Astrocyte (in vitro differentiated cells and primary cell): ENCODE results near the gene SPATA24.

Experiments
- EZH2 ChIP-seq: IDR thresholded peaks from 2 replicates; pipeline ENCODE4 v1.6.1; 2012; ENCODE audit warnings: mild to moderate bottlenecking, low read length, inconsistent platforms; ENCODE audit not compliant: insufficient read depth
- TF ChIP-seq, protein P1 (sequence below): IDR thresholded peaks from 2 replicates; pipeline ENCODE4 v1.5.1; 2011; ENCODE audit warnings: low read depth, mild to moderate bottlenecking, inconsistent platforms, low read length, moderate library complexity; ENCODE audit not compliant: insufficient read depth

DNA sequence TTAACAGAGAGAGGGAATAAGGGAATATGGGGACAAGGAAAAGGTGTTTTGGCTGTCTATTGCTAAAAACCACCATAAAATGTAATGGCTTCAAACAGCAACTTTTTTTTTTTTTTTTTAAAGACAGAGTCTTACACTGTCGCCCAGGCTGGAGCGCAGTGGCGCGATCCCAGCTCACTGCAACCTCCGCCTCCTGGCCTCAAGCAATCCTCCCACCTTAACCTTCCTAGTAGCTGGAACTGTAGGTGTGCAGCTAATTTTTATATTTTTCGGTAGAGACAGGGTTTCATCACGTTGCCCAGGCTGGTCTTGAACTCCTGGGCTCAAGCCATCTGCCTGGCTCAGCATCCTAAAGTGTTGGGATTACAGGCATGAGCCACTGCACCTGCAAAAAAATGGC is 4.3 kb upstream of the SPATA24 start:
- TF ChIP-seq, protein P1, sequence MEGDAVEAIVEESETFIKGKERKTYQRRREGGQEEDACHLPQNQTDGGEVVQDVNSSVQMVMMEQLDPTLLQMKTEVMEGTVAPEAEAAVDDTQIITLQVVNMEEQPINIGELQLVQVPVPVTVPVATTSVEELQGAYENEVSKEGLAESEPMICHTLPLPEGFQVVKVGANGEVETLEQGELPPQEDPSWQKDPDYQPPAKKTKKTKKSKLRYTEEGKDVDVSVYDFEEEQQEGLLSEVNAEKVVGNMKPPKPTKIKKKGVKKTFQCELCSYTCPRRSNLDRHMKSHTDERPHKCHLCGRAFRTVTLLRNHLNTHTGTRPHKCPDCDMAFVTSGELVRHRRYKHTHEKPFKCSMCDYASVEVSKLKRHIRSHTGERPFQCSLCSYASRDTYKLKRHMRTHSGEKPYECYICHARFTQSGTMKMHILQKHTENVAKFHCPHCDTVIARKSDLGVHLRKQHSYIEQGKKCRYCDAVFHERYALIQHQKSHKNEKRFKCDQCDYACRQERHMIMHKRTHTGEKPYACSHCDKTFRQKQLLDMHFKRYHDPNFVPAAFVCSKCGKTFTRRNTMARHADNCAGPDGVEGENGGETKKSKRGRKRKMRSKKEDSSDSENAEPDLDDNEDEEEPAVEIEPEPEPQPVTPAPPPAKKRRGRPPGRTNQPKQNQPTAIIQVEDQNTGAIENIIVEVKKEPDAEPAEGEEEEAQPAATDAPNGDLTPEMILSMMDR, result no peak
- no peak for TF ChIP-seq EZH2
